ENCODE measurements around the gene CAMKK2.
"Not testable (repeated sequence)": the region's sequence is repeated elsewhere in the genome, so short reads cannot be mapped to it uniquely, and the experiment has no call there.

CAMKK2 gene

GRCh38 chr12:121297435-121297991 is 1.0 kb upstream of the CAMKK2 start:
- DNase-seq: peak; percentile 47

GRCh38 chr12:121295746-121296617 is 527 bp downstream of the CAMKK2 start:
- no peak for DNase-seq

- DNase-seq: no peak
Observed at GRCh38 chr12:121295116-121295745, 1.3 kb downstream of the CAMKK2 start.

GRCh38 chr12:121294151-121294889 is 2.2 kb downstream of the CAMKK2 start:
- DNase-seq: no peak

GRCh38 chr12:121293603-121294002 is 2.9 kb downstream of the CAMKK2 start:
- no peak for DNase-seq

GRCh38 chr12:121290410-121290809 is 6.1 kb downstream of the CAMKK2 start:
- DNase-seq: no peak

- no peak for DNase-seq
Observed at GRCh38 chr12:121289962-121290361, 6.5 kb downstream of the CAMKK2 start.

GRCh38 chr12:121288986-121289385 is 7.5 kb downstream of the CAMKK2 start:
- no peak for DNase-seq

GRCh38 chr12:121288158-121288845 is 8.2 kb downstream of the CAMKK2 start:
- no peak for DNase-seq

- DNase-seq: peak; percentile 4
Observed at GRCh38 chr12:121287267-121287954, 9.1 kb downstream of the CAMKK2 start.

GRCh38 chr12:121285856-121286255 is 10.7 kb downstream of the CAMKK2 start:
- no peak for DNase-seq

GRCh38 chr12:121284551-121285390 is 11.7 kb downstream of the CAMKK2 start:
- no peak for DNase-seq

- no peak for DNase-seq
Observed at GRCh38 chr12:121283841-121284240, 12.7 kb downstream of the CAMKK2 start.

GRCh38 chr12:121283388-121283787 is 13.1 kb downstream of the CAMKK2 start:
- DNase-seq: no peak

GRCh38 chr12:121282910-121283309 is 13.6 kb downstream of the CAMKK2 start:
- DNase-seq: not testable (repeated sequence)

- DNase-seq: no peak
Observed at GRCh38 chr12:121282072-121282742, 14.3 kb downstream of the CAMKK2 start.

- not testable (repeated sequence) for DNase-seq
Observed at GRCh38 chr12:121281116-121281515, 15.4 kb downstream of the CAMKK2 start.

GRCh38 chr12:121280531-121280930 is 16.0 kb downstream of the CAMKK2 start:
- DNase-seq: not testable (repeated sequence)

GRCh38 chr12:121279507-121279915 is 17.0 kb downstream of the CAMKK2 start:
- no peak for DNase-seq

GRCh38 chr12:121279071-121279375 is 17.5 kb downstream of the CAMKK2 start:
- no peak for DNase-seq

Measured in HCEC 1CT (cell line).